ENCODE measurements around the gene CPA1.

CPA1 gene

DNA sequence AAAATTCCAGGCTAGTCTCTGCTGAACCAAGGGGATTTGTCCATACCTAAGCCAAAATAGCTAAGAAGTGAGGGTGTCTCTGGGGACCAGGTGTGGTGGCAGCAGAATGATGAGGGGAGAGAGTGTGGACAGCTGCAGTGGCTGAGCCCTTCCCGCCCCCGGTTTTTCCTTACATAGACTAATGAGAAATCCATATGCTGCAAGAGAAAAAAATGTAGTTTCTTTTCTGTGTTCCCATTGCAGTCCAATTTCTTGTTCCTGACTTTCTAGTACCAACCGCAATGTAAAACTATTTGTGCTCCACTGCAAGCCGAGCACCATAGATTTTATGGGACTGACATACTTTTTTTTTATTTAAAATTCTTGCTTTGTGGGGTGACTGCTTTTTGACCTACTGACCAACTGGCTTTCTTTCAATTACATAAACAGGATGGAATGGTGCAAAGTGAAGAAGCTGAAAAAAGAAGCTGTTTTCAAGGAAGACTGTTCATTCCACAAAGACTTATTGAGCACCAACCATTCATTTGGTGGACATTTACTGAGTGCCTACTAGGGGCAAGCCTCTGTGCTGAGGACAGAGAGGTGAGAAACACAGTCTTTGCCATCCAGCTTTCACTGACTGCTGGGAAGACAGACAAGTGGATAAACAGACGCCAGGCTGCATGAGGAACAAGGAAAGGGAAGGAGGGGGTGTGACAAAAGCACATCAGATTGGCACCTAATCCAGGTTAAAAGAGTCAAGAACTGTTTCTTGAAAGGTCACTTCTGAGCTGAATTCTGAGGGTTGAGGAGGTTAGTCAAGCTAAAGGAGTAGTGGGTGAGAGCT is 50.8 kb downstream of the CPA1 start:
- DNase-seq = peak; percentile 18 to 63 (median 54)

DNA sequence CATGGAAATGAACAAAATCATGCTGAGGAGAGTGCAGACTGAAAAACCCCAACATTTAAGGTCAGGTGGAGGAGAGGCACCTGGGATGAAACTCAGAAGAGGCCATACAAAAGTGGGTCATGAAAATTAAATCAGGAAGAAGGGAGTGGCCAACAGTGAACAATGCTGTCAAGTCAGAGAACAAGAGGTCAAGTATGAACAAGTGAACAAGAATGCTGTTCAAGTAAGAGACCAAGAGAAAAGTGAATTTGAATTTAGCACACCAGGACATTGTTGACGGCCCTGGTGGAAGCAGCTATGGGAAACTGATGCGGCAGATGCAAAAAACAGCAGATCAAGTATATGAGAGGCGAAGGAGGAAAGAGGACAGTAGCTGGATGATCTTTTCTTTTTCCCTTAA is 52.6 kb downstream of the CPA1 start:
- no peak for DNase-seq

DNA sequence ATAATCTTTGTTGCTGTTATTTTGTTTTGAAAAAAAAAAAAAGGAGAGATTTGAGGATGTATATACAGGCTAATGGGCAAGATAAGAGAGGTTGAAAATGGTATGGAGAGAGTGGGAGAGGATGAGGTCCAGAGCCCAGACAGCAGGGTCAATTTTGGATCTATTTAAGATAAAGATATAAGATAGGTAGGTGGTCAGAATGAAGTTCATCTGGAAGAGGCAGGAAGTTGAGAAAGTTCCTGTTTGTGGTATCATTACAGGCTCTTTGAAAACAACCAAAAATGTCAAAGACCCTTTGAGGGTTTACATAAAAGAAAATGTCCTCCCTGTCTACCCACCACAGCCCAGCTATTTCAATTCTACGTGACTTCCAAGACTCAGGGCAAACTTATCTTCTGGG is 53.0 kb downstream of the CPA1 start:
- DNase-seq = peak in 1 of 4 experiments; percentile 6

DNA sequence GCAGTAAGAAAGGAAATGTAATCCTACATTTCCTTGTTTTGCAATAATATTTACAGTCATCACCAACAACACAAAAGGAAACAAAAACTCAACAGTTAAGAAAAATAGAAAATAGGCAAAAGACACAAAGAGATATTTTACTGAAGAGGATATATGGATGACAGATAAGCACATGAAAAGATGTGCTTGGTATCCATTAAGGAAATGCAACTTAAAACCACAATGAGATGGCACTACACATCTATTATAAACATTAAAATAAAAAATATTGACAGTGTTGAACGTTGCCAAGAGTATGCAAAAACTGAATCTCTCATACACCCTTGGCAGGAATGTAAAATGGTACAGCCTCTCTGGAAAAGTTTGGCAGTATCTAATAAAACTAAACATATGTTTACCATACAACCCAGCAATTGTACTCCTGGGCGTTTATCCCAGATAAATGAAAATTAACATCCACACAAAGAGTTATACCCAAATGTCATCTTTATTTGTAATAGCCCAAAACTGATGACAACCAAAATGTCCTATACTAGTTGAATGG is 55.1 kb downstream of the CPA1 start:
- no peak for DNase-seq

DNA sequence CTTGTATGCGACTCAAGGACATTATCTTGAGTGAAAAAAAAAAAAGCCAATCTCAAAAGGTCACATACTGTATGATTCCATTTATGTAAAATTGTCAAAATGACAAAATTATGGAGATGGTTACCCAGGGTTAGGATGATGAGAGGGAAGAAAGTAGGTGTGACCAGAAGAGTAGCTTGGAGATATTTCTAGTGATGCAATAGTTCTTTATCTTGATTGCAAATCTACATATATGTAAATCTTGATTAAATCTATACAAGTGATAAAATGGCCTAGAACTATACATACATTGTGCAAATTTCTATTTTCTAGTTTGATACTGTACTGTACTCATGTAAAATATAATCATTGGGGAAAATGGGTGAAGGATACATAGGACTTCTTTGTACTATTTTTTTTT is 56.0 kb downstream of the CPA1 start:
- DNase-seq = no peak

Measured in suppressor macrophage (primary cell).